Sigmoid colon (tissue), 4 donors: ENCODE data around the gene EME1.
A peak's percentile ranks its signal among the peaks of the same experiment; 100 is the strongest.

Experiments
- POLR2A ChIP-seq, 2 donors: fragments of 450-650 bp; IDR thresholded peaks; one replicate each; pipeline ENCODE4 v1.6.1; 2016; ENCODE audit warnings: antibody characterized with exemption in 2 of 2, mild to moderate bottlenecking in 2 of 2, moderate library complexity in 2 of 2
- POLR2AphosphoS5 ChIP-seq, 4 donors: sonication (generic); formaldehyde crosslinking; IDR thresholded peaks; one replicate each; pipeline ENCODE4 v1.6.1; 2017; ENCODE audit warnings: antibody characterized with exemption in 4 of 4
- TF ChIP-seq, protein P1 (sequence below), 4 experiments: fragments of 450-650 bp in 3 of 4; fragments of 200-600 bp in 1 of 4; IDR thresholded peaks; one replicate each; pipeline ENCODE4 v1.5.1; 2016 to 2019; ENCODE audit warnings: antibody characterized with exemption in 4 of 4, mild to moderate bottlenecking in 3 of 4, moderate library complexity in 2 of 4

DNA sequence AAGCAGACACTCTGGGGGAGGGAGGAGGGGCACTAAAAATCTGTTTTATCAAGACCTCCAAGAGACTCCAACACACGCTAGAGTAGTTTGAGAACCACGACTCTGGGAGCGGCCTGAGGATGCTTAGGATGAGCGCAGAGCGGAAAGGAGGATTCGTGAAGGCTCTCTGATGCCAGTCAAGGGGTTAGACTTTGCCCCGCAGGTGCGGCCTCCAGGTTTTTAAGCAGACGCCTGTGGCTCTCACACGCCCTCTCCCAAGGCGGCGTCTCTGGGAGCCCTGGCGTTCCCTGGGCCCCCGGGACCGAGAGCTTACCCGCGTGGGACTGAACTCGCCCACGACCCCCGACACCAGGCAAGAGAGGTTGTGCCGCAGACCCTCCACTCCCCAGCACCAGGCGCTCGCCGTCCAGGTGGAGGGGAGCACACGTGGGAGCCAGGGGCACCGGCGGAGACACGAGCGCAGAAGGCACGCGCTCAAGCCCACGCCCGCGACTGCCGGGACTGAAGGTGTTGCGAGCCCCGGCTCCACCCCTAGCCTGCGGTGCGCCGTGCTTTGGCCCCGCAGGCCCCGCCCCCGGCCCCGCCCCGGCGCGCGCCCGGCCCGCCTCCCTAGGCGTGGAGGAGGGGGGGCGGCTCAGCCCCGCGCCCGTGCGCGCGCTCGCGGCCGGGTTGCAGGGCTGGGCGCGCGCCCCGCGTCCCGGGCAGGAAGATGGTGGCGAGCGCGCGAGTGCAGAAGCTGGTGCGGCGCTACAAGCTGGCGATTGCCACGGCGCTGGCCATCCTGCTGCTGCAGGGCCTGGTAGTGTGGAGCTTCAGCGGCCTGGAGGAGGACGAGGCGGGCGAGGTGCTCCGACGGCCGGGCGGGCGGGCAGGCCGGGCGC lies 27.4 kb upstream of the EME1 start, which contains the start of gene XYLT2:
- TF ChIP-seq, protein P1, sequence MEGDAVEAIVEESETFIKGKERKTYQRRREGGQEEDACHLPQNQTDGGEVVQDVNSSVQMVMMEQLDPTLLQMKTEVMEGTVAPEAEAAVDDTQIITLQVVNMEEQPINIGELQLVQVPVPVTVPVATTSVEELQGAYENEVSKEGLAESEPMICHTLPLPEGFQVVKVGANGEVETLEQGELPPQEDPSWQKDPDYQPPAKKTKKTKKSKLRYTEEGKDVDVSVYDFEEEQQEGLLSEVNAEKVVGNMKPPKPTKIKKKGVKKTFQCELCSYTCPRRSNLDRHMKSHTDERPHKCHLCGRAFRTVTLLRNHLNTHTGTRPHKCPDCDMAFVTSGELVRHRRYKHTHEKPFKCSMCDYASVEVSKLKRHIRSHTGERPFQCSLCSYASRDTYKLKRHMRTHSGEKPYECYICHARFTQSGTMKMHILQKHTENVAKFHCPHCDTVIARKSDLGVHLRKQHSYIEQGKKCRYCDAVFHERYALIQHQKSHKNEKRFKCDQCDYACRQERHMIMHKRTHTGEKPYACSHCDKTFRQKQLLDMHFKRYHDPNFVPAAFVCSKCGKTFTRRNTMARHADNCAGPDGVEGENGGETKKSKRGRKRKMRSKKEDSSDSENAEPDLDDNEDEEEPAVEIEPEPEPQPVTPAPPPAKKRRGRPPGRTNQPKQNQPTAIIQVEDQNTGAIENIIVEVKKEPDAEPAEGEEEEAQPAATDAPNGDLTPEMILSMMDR (IDR thresholded peaks at IDR 0.05) = no peak
- TF ChIP-seq POLR2AphosphoS5 (IDR thresholded peaks at IDR 0.05) (peak; percentile 29 to 78 (median 68)), POLR2A (IDR thresholded peaks at IDR 0.05) (peak in 1 of 2 donors; percentile 44)
